Skeletal muscle satellite cell (primary cell): ENCODE measurements around the gene CTCFL.

Experiments
- H3K27me3 ChIP-seq: 2 replicates; pipeline ENCODE4 v1.7.0; 2013; ENCODE audit warnings: low read length; ENCODE audit not compliant: control insufficient read depth, insufficient read depth
- H3K36me3 ChIP-seq: 2 replicates; pipeline ENCODE4 v1.7.0; 2013; ENCODE audit warnings: mild to moderate bottlenecking, control low read depth, low read length; ENCODE audit not compliant: insufficient read depth
- H3K4me1 ChIP-seq: 2 replicates; pipeline ENCODE4 v1.7.0; 2013; ENCODE audit warnings: low read length; ENCODE audit not compliant: control insufficient read depth, insufficient read depth
- H3K4me2 ChIP-seq: 2 replicates; pipeline ENCODE4 v1.7.0; 2013; ENCODE audit warnings: mild to moderate bottlenecking, low read length
- H3K4me3 ChIP-seq: 2 replicates; pipeline ENCODE4 v1.7.0; 2013; ENCODE audit warnings: low read length
- H3K9ac ChIP-seq: 2 replicates; pipeline ENCODE4 v1.7.0; 2013; ENCODE audit warnings: mild to moderate bottlenecking, low read depth, low read length, moderate library complexity
- H3K9me3 ChIP-seq: replicated peaks from 2 replicates; pipeline ENCODE4 v1.7.0; 2013; ENCODE audit warnings: mild to moderate bottlenecking, control low read depth, low read length

The CTCFL gene

GRCh38 chr20:57528148-57528547 lies 3.2 kb upstream of the CTCFL start:
- no peak overlapping the region for H3K4me2 ChIP-seq

GRCh38 chr20:57527728-57528127 lies 2.8 kb upstream of the CTCFL start:
- H3K4me2 ChIP-seq = no peak overlapping the region
- no peaks in the 10 kb centered on the region for H3K36me3 ChIP-seq
- no peaks in the 10 kb centered on the region for H3K4me1 ChIP-seq
- H3K9ac ChIP-seq = no peak overlapping the region
- H3K27me3 ChIP-seq = peaks cover 46% of the 10 kb centered on the region
- H3K9me3 ChIP-seq = no peaks in the 10 kb centered on the region
- H3K4me3 ChIP-seq = no peak overlapping the region

More at GRCh38 chr20:57528148-57528547, 3.2 kb upstream of the CTCFL start:
- no peaks in the 10 kb centered on the region for H3K36me3 ChIP-seq
- H3K9me3 ChIP-seq = no peaks in the 10 kb centered on the region
- H3K4me3 ChIP-seq = no peak overlapping the region
- H3K9ac ChIP-seq = no peak overlapping the region
- H3K4me1 ChIP-seq = no peaks in the 10 kb centered on the region
- peaks cover 46% of the 10 kb centered on the region for H3K27me3 ChIP-seq

GRCh38 chr20:57526885-57527460 lies 2.0 kb upstream of the CTCFL start:
- H3K36me3 ChIP-seq = no peaks in the 10 kb centered on the region
- H3K4me3 ChIP-seq = no peak overlapping the region
- H3K9ac ChIP-seq = no peak overlapping the region
- H3K27me3 ChIP-seq = peaks cover 43% of the 10 kb centered on the region
- H3K9me3 ChIP-seq = no peaks in the 10 kb centered on the region
- no peak overlapping the region for H3K4me2 ChIP-seq
- H3K4me1 ChIP-seq = no peaks in the 10 kb centered on the region

GRCh38 chr20:57526087-57526884 lies 1.3 kb upstream of the CTCFL start:
- Histone ChIP-seq H3K9ac (no peak overlapping the region), H3K27me3 (peaks cover 43% of the 10 kb centered on the region), H3K9me3 (no peaks in the 10 kb centered on the region), H3K4me2 (no peak overlapping the region), H3K4me3 (no peak overlapping the region), H3K4me1 (no peaks in the 10 kb centered on the region), H3K36me3 (no peaks in the 10 kb centered on the region)

- Histone ChIP-seq H3K9me3 (no peaks in the 10 kb centered on the region), H3K4me2 (no peak overlapping the region), H3K4me1 (no peaks in the 10 kb centered on the region), H3K27me3 (peaks cover 46% of the 10 kb centered on the region), H3K36me3 (no peaks in the 10 kb centered on the region), H3K4me3 (no peak overlapping the region), H3K9ac (no peak overlapping the region)
These were observed 567 bp upstream of the CTCFL start for GRCh38 chr20:57525328-57526086.

GRCh38 chr20:57523782-57524181 lies 1.2 kb downstream of the CTCFL start:
- no peak overlapping the region for H3K9ac ChIP-seq
- H3K36me3 ChIP-seq = no peaks in the 10 kb centered on the region
- H3K9me3 ChIP-seq = no peaks in the 10 kb centered on the region
- no peak overlapping the region for H3K4me3 ChIP-seq
- no peaks in the 10 kb centered on the region for H3K4me1 ChIP-seq
- peaks cover 48% of the 10 kb centered on the region for H3K27me3 ChIP-seq
- H3K4me2 ChIP-seq = no peak overlapping the region

GRCh38 chr20:57522380-57523140 lies 2.4 kb downstream of the CTCFL start:
- no peaks in the 10 kb centered on the region for H3K4me1 ChIP-seq
- H3K9me3 ChIP-seq = no peaks in the 10 kb centered on the region
- no peaks in the 10 kb centered on the region for H3K36me3 ChIP-seq
- no peak overlapping the region for H3K4me3 ChIP-seq
- no peak overlapping the region for H3K9ac ChIP-seq
- H3K4me2 ChIP-seq = no peak overlapping the region
- peaks cover 48% of the 10 kb centered on the region for H3K27me3 ChIP-seq

GRCh38 chr20:57517904-57518303 lies 7.0 kb downstream of the CTCFL start:
- no peak overlapping the region for H3K4me3 ChIP-seq
- H3K27me3 ChIP-seq = peaks cover 66% of the 10 kb centered on the region
- no peaks in the 10 kb centered on the region for H3K9me3 ChIP-seq
- H3K36me3 ChIP-seq = no peaks in the 10 kb centered on the region
- no peak overlapping the region for H3K9ac ChIP-seq
- no peak overlapping the region for H3K4me2 ChIP-seq
- H3K4me1 ChIP-seq = no peaks in the 10 kb centered on the region

- Histone ChIP-seq H3K9me3 (no peaks in the 10 kb centered on the region), H3K4me2 (no peak overlapping the region), H3K4me1 (no peaks in the 10 kb centered on the region), H3K27me3 (peaks cover 50% of the 10 kb centered on the region), H3K36me3 (no peaks in the 10 kb centered on the region), H3K4me3 (no peak overlapping the region), H3K9ac (no peak overlapping the region)
These were observed 10.6 kb downstream of the CTCFL start for GRCh38 chr20:57514273-57514751.

- Histone ChIP-seq H3K36me3 (no peaks in the 10 kb centered on the region), H3K4me2 (no peak overlapping the region), H3K9me3 (no peaks in the 10 kb centered on the region), H3K27me3 (peaks cover 50% of the 10 kb centered on the region), H3K4me3 (no peak overlapping the region), H3K9ac (no peak overlapping the region), H3K4me1 (no peaks in the 10 kb centered on the region)
These were observed 11.7 kb downstream of the CTCFL start for GRCh38 chr20:57513199-57513598.

- no peak overlapping the region for H3K4me2 ChIP-seq
- H3K27me3 ChIP-seq = peaks cover 49% of the 10 kb centered on the region
- H3K9ac ChIP-seq = no peak overlapping the region
- H3K36me3 ChIP-seq = no peaks in the 10 kb centered on the region
- H3K4me1 ChIP-seq = no peaks in the 10 kb centered on the region
- H3K4me3 ChIP-seq = no peak overlapping the region
- H3K9me3 ChIP-seq = no peaks in the 10 kb centered on the region
These were observed 12.5 kb downstream of the CTCFL start for GRCh38 chr20:57512432-57512831.
